ENCODE results near the gene KCNC4.
A peak's percentile ranks its signal among the peaks of the same experiment; 100 is the strongest.

Gene KCNC4

GRCh38 chr1:110186558-110186957 lies 23.6 kb upstream of the KCNC4 start:
- DNase-seq: no peak
- in situ Hi-C loops (cut with HindIII; ENCODE audit: low pct_ligation_motif_present, low pct_unique_long_range_greater_than_20kb, low sequenced_read_pairs): no loop called here

- in situ Hi-C loops (cut with HindIII; ENCODE audit: low pct_ligation_motif_present, low pct_unique_long_range_greater_than_20kb, low sequenced_read_pairs): no loop called here
- DNase-seq: no peak
These were observed 22.8 kb upstream of the KCNC4 start for GRCh38 chr1:110187139-110187890.

- in situ Hi-C loops (cut with HindIII; ENCODE audit: low pct_ligation_motif_present, low pct_unique_long_range_greater_than_20kb, low sequenced_read_pairs): no loop called here
- no peak for DNase-seq
These were observed 22.0 kb upstream of the KCNC4 start for GRCh38 chr1:110188035-110188618.

- no peak for DNase-seq
- in situ Hi-C loops (cut with HindIII; ENCODE audit: low pct_ligation_motif_present, low pct_unique_long_range_greater_than_20kb, low sequenced_read_pairs): no loop called here
These were observed 20.9 kb upstream of the KCNC4 start for GRCh38 chr1:110189181-110189580.

- DNase-seq: no peak
- in situ Hi-C loops (cut with HindIII; ENCODE audit: low pct_ligation_motif_present, low pct_unique_long_range_greater_than_20kb, low sequenced_read_pairs): no loop called here
These were observed 19.7 kb upstream of the KCNC4 start for GRCh38 chr1:110190282-110190929.

GRCh38 chr1:110192541-110192940 lies 17.6 kb upstream of the KCNC4 start:
- in situ Hi-C loops (cut with HindIII; ENCODE audit: low pct_ligation_motif_present, low pct_unique_long_range_greater_than_20kb, low sequenced_read_pairs): no loop called here
- no peak for DNase-seq

GRCh38 chr1:110195196-110195595 lies 14.9 kb upstream of the KCNC4 start:
- in situ Hi-C loops (cut with HindIII; ENCODE audit: low pct_ligation_motif_present, low pct_unique_long_range_greater_than_20kb, low sequenced_read_pairs): no loop called here
- no peak for DNase-seq

- in situ Hi-C loops (cut with HindIII; ENCODE audit: low pct_ligation_motif_present, low pct_unique_long_range_greater_than_20kb, low sequenced_read_pairs): no loop called here
- peak; percentile 42 for DNase-seq
These were observed 13.0 kb upstream of the KCNC4 start for GRCh38 chr1:110196917-110197765.

GRCh38 chr1:110197905-110198629 lies 12.0 kb upstream of the KCNC4 start:
- no peak for DNase-seq
- in situ Hi-C loops (cut with HindIII; ENCODE audit: low pct_ligation_motif_present, low pct_unique_long_range_greater_than_20kb, low sequenced_read_pairs): no loop called here

GRCh38 chr1:110198746-110199145 lies 11.4 kb upstream of the KCNC4 start:
- in situ Hi-C loops (cut with HindIII; ENCODE audit: low pct_ligation_motif_present, low pct_unique_long_range_greater_than_20kb, low sequenced_read_pairs): no loop called here
- no peak for DNase-seq

- DNase-seq: no peak
- in situ Hi-C loops (cut with HindIII; ENCODE audit: low pct_ligation_motif_present, low pct_unique_long_range_greater_than_20kb, low sequenced_read_pairs): loop anchor here (25.0 kb wide), 1 partner anchor 112 kb away; no protein-coding TSS in a partner anchor
These were observed 9.9 kb upstream of the KCNC4 start for GRCh38 chr1:110200190-110200589.

- DNase-seq: no peak
- in situ Hi-C loops (cut with HindIII; ENCODE audit: low pct_ligation_motif_present, low pct_unique_long_range_greater_than_20kb, low sequenced_read_pairs): loop anchor here (25.0 kb wide), 1 partner anchor 112 kb away; no protein-coding TSS in a partner anchor
These were observed 9.4 kb upstream of the KCNC4 start for GRCh38 chr1:110200666-110201065.

- DNase-seq: no peak
- in situ Hi-C loops (cut with HindIII; ENCODE audit: low pct_ligation_motif_present, low pct_unique_long_range_greater_than_20kb, low sequenced_read_pairs): loop anchor here (25.0 kb wide), 1 partner anchor 111 kb away; no protein-coding TSS in a partner anchor
These were observed 8.8 kb upstream of the KCNC4 start for GRCh38 chr1:110201157-110201825.

GRCh38 chr1:110203021-110203661 lies 7.0 kb upstream of the KCNC4 start:
- peak; percentile 65 for DNase-seq
- in situ Hi-C loops (cut with HindIII; ENCODE audit: low pct_ligation_motif_present, low pct_unique_long_range_greater_than_20kb, low sequenced_read_pairs): loop anchor here (25.0 kb wide), 1 partner anchor 109 kb away; no protein-coding TSS in a partner anchor

GRCh38 chr1:110205156-110205555 lies 5.0 kb upstream of the KCNC4 start:
- in situ Hi-C loops (cut with HindIII; ENCODE audit: low pct_ligation_motif_present, low pct_unique_long_range_greater_than_20kb, low sequenced_read_pairs): loop anchor here (25.0 kb wide), 1 partner anchor 107 kb away; no protein-coding TSS in a partner anchor
- DNase-seq: no peak

- in situ Hi-C loops (cut with HindIII; ENCODE audit: low pct_ligation_motif_present, low pct_unique_long_range_greater_than_20kb, low sequenced_read_pairs): loop anchor here (25.0 kb wide), 1 partner anchor 107 kb away; no protein-coding TSS in a partner anchor
- no peak for DNase-seq
These were observed 4.4 kb upstream of the KCNC4 start for GRCh38 chr1:110205591-110206155.

Measured in ACHN (cell line).